G401.6 (cell line): ENCODE measurements around the gene UBE2Q2.
"Not testable (repeated sequence)": the region's sequence is repeated elsewhere in the genome, so short reads cannot be mapped to it uniquely, and the experiment has no call there.

Experiments
- FAIRE-seq: peaks from 2 replicates; lab custom pipeline; 2012; peaks lifted over from hg19 to GRCh38; lab: Jason Lieb, UNC

UBE2Q2 gene

DNA sequence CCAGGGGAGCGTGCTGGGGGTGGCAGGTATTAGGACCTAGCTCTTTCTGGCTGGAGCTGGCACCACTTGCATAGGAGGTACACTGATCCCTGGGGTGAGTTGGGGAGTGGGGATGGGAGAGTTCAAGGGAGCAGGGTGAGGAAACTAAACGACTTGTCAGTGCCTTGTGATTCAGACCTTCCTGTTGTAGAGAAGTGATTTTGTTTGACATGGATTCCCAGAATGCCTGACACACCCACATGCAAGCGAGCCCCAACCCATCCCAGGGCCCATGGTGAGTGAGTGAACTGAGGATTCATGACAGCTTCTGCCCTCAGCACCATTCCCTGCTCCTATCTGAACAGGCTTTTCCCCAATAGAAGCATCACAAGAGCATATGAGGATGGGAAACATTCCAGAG lies 15.6 kb upstream of the UBE2Q2 start:
- no peak for FAIRE-seq

DNA sequence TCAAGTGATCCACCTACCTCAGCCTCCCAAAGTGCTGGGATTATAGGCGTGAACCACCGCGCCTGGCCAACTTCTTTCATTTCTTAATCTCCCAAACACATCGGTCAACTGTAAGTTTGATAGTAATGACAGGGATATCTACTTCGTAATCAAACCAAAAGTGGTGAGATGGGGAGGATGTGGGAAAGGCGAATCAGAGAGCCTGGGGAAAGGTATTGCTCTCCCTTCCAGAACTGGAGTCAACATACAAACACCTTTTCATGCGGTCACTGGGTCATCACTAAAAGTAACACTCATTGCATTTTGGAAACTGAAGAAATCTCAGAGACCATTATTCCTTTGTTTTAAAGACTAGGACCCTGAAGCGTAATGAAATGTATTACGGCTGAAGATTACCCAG lies 14.8 kb upstream of the UBE2Q2 start:
- no peak for FAIRE-seq

GRCh38 chr15:75830910-75831805 lies 12.1 kb upstream of the UBE2Q2 start:
- no peak for FAIRE-seq

GRCh38 chr15:75831806-75832102 lies 11.5 kb upstream of the UBE2Q2 start:
- FAIRE-seq: no peak

DNA sequence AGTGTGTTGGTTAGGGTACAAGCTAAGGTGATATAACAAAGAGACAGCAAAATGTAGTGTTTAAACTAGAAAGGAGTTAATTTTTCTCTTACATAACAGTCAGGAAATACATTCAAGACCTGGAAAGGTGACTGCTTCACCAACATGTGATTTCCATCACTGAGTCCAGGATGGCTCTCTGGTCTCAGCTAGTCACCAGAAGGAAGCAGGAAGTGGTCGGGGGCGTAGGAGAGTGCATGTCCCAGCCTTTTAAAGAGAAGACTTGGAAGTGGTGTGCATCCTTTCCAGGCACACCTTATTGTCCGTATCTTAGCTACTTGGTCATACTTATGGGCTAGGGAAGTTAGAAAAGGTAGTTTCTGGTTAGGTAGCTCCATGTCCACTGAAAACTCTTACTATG lies 11.1 kb upstream of the UBE2Q2 start:
- no peak for FAIRE-seq

DNA sequence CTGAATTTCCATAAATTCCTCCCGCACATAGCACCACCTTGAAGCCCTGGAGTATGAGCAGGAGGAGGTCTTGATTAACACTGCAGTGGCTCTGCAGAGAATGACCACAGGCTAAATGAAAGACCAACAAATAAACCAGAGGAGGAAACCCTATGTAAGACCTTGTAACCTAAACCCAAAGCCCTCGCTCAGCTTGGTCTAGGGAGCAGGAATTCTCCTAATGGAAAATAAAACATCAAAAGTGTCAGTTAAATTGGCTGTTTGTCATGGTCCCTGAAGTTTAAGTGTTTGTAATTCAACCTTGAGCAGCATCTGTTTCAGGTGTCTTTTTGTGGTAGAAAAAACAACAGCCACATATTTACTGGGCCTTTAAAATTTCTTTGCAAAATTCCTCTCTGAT lies 9.2 kb upstream of the UBE2Q2 start:
- no peak for FAIRE-seq

DNA sequence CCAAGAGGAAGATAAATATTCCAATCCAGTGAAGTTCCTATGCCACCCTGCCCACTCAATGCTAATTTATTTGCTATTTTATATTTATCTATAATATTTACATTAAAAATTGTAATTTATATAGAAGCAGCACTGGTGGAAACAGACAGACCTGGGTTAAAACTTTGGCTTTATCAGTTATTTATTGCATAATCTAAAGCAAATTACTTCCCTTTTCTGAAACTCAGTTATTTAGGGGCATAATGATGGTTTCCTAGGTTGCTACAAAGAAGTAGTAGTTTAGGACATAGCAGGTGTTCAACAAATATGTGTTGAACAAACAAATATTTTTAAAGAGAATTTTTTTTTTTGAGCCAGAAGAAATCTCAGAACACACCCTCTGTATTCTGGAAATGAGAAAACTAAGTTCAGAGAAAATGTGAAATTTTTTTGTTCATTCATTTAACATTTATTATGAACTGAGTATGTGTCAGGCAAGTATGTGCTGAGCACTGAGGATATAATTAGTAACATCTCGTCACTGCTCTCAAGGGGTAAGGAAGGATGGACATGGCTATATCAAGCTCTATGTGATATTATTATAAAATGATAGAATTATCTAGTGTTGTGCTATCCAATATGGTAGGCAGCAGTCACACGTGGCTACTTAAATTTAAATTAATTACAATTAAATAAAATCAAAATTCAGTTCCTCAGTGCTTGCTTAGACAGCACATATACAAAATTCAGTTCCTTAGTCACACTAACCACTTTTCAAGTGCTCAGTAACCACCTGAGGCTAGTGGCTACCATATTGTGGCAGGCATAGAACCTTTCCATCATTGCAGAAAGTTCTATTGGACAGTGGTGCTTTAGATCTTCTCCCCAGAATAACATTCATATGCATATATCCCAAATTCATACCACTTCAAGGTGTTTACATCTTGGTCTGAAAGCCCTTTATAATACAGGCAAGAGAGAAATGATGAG lies 7.0 kb upstream of the UBE2Q2 start:
- FAIRE-seq: no peak

- no peak for FAIRE-seq
Observed at GRCh38 chr15:75836959-75837334, 6.3 kb upstream of the UBE2Q2 start.

- no peak for FAIRE-seq
Observed at GRCh38 chr15:75840659-75841058, 2.6 kb upstream of the UBE2Q2 start.

DNA sequence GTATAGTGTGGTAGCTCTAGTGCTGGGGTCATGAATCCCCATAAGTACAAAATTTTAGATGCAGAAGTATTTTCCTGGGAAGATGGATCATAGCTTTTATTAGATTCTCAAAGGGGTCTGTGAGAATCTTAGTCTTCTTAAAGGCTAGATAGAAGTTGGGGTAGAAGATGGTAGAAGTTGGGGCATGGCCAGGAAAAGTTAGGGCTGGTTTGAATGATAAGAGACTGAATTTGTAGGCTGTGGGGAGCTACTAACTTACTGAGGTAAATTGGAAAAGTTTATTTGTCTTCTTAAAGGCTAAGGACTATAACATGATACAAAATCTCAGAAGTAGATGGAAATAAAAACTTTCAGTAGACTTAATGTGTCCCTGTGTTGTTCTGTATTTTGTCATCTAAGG lies 1.6 kb upstream of the UBE2Q2 start:
- FAIRE-seq: no peak

- FAIRE-seq: no peak
Observed at GRCh38 chr15:75843678-75844581, 683 bp downstream of the UBE2Q2 start.

GRCh38 chr15:75844629-75845335 lies 1.5 kb downstream of the UBE2Q2 start:
- no peak for FAIRE-seq

- FAIRE-seq: no peak
Observed at GRCh38 chr15:75849167-75849566, 5.9 kb downstream of the UBE2Q2 start.

GRCh38 chr15:75850708-75851107 lies 7.5 kb downstream of the UBE2Q2 start:
- FAIRE-seq: no peak

- not testable (repeated sequence) for FAIRE-seq
Observed at GRCh38 chr15:75851566-75851965, 8.3 kb downstream of the UBE2Q2 start.

DNA sequence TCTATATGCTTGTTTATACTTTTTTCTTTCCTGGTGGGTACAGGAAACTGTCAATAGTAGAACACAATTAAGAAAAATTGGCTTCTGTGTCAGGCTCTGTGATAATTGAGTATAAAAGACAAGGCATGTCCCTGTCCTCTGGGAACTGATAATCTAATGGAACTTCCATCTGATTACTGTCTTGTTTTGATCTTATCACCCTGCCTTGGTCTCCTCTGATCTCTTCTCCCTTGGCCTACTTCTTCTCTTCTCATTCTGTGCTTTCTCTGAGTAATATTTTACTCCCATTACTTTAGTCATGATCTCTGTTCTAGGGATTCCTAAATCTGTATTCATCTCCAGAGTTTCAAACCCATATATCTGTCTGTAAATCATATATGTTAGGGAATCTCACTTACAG lies 14.6 kb downstream of the UBE2Q2 start:
- no peak for FAIRE-seq

DNA sequence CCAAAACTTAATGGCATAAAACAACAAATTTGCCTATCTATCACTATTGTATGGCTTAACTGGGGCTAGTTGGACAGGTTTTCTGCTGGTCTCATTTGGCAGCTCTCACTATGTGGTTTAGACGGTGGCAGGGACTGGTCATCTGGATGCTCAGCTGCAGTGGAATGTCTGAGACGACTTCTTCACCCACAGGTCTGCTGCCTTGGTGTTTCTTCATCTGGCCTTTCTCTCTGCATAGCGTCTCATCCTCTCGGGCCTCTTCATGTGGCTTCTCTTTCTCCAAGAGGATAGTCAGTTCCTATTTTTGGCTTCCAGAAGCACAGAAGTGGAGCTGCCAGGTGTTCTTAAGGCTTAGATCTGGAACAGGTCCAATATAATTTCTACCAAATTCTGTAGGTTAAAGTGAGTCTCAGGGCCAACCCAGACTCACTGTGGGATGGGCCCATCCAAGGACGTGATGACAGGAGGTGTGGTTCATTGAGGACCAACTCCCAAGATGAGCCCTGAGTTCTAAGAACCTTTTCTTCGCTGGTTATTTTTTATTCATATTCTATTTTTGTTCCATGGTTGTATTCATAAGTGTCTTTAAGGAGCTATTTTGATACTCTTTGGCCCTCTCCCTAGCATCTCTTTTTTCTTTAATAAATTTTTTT lies 18.6 kb downstream of the UBE2Q2 start:
- no peak for FAIRE-seq

DNA sequence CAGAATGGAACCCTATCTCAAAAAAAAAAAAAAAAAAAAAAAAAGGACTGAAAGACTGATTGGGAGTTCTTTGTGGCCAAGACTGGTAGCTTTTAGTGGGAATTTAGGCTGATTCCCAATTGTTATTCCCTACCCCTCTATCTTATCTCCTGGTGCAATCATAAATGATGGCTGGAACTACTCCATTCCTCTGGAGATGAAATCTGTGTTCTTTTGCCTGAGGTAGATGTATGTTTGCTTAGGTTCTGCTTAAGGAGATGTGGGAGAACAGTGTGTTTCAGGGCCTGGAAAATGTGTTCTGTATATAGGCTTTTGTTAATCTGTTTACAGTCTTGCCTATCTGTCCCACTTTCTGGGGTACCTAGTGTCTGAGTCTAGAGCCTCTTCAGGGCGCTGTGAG lies 19.5 kb downstream of the UBE2Q2 start:
- no peak for FAIRE-seq

- peak; percentile 48 for FAIRE-seq
Observed at GRCh38 chr15:75864213-75865059, 21.2 kb downstream of the UBE2Q2 start.

DNA sequence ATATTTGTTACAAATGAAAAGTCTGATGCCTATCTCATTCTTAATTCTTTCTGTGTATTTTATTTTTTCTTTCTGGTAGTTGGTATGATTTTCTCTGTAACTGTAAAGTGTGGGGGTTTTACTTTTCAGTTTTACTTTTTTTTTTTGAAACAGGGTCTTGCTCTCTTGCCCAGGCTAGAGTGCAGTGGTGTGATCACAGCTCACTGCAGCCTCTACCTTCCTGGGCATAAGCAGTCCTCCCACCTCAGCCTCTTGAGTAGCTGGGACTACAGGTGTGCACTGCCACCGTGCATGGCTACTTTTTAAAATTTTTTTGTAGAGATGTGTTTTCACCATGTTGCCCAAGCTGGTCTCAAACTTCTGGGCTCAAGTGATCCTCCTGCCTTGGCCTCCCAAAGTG lies 22.8 kb downstream of the UBE2Q2 start:
- not testable (repeated sequence) for FAIRE-seq
